Testis (tissue), 3 donors: ENCODE data around the gene NLGN1. TPM values are rescaled to one million over a fixed set of nuclear protein-coding genes. Genes with fewer than 3 reads are reported as not detected.

Source experiments
- DNase-seq: peaks from one replicate; pipeline ENCODE4 v3.0.0-alpha.2; 2019
- H3K27ac ChIP-seq, 2 donors: fragments of 200-600 bp; sonication (generic); one replicate each; pipeline ENCODE4 v1.5.1; 2019
- H3K27me3 ChIP-seq: fragments of 200-600 bp; sonication (generic); one replicate; pipeline ENCODE4 v1.5.1; 2019
- H3K36me3 ChIP-seq: fragments of 200-600 bp; sonication (generic); one replicate; pipeline ENCODE4 v1.5.1; 2017; ENCODE audit warnings: low read depth; ENCODE audit errors: missing control alignments
- H3K4me1 ChIP-seq: fragments of 200-600 bp; sonication (generic); one replicate; pipeline ENCODE4 v1.5.1; 2019
- H3K4me3 ChIP-seq, 2 donors: fragments of 200-600 bp; sonication (generic); one replicate each; pipeline ENCODE4 v1.5.1; 2017 to 2019
- H3K9me3 ChIP-seq: fragments of 200-600 bp; sonication (generic); one replicate; pipeline ENCODE4 v1.5.1; 2017
- POLR2A ChIP-seq: fragments of 450-650 bp; IDR thresholded peaks from one replicate; pipeline ENCODE4 v1.6.1; 2017; ENCODE audit warnings: antibody characterized with exemption, mild to moderate bottlenecking, moderate library complexity
- WGBS, 2 donors: methylation state at CpG; one replicate each; pipeline ENCODE4 v1.1.5; 2018; 5-methylcytosine and 5-hydroxymethylcytosine counted together
- intact Hi-C: fragments of 100-400 bp; cut with DNase I; formaldehyde crosslinking; loops from one replicate; pipeline ENCODE4 v1.15.1; 2023; ENCODE audit warnings: low total_unique reads
- polyA plus RNA-seq: library from polyadenylated mRNA; stranded (reverse); fragments of 350-450 nt; fragmentation: Illumina TruSeq; extraction: RNeasy Lipid Tissue Mini Kit (QIAGEN cat#74804); gene quantifications from one replicate; pipeline ENCODE4 v1.2.3, GENCODE V29; 2014; ENCODE audit warnings: low read depth, low replicate concordance; ENCODE audit not compliant: insufficient read depth
- total RNA-seq, 2 donors: library from RNA; depleted of rRNA; stranded (reverse); fragments of >200 nt; gene quantifications; one replicate each; pipeline ENCODE4 v1.2.3, GENCODE V29; 2016
- TF ChIP-seq, protein P1 (sequence below), 3 experiments: fragments of 450-650 bp in 2 of 3; fragments of 200-600 bp in 1 of 3; sonication (generic) in 1 of 3; IDR thresholded peaks; one replicate each; pipeline ENCODE4 v1.5.1; 2016 to 2019; ENCODE audit warnings: antibody characterized with exemption in 3 of 3, mild to moderate bottlenecking in 2 of 3, moderate library complexity in 1 of 3

Gene NLGN1
- total and polyA plus RNA-seq, 3 donors from 2014 or later: 10.6 to 19.2 (median 15.5) TPM

- intact Hi-C loops: no loop called here
- DNase-seq: no peak
- Histone ChIP-seq H3K27me3 (no peaks in the 10 kb centered on the region), H3K36me3 (no peaks in the 10 kb centered on the region), H3K4me3 (no peak overlapping the region), H3K27ac (no peak overlapping the region), H3K4me1 (no peaks in the 10 kb centered on the region), H3K9me3 (no peaks in the 10 kb centered on the region)
- WGBS, 2 donors: 75 to 89% methylated on average over 2 of the region's 2 CpGs
- no peak for TF ChIP-seq POLR2A
- TF ChIP-seq, protein P1, sequence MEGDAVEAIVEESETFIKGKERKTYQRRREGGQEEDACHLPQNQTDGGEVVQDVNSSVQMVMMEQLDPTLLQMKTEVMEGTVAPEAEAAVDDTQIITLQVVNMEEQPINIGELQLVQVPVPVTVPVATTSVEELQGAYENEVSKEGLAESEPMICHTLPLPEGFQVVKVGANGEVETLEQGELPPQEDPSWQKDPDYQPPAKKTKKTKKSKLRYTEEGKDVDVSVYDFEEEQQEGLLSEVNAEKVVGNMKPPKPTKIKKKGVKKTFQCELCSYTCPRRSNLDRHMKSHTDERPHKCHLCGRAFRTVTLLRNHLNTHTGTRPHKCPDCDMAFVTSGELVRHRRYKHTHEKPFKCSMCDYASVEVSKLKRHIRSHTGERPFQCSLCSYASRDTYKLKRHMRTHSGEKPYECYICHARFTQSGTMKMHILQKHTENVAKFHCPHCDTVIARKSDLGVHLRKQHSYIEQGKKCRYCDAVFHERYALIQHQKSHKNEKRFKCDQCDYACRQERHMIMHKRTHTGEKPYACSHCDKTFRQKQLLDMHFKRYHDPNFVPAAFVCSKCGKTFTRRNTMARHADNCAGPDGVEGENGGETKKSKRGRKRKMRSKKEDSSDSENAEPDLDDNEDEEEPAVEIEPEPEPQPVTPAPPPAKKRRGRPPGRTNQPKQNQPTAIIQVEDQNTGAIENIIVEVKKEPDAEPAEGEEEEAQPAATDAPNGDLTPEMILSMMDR (IDR thresholded peaks at IDR 0.05): no peak
Measured at GRCh38 chr3:174192471-174192870, 794.9 kb downstream of the NLGN1 start.

GRCh38 chr3:174193604-174194003 lies 796.1 kb downstream of the NLGN1 start:
- H3K4me3 ChIP-seq: no peak overlapping the region
- no peak overlapping the region for H3K27ac ChIP-seq
- intact Hi-C loops: no loop called here
- H3K36me3 ChIP-seq: no peaks in the 10 kb centered on the region
- no peak for TF ChIP-seq POLR2A
- TF ChIP-seq, protein P1 (IDR thresholded peaks at IDR 0.05): no peak
- H3K4me1 ChIP-seq: no peaks in the 10 kb centered on the region
- DNase-seq: no peak
- no peaks in the 10 kb centered on the region for H3K9me3 ChIP-seq
- H3K27me3 ChIP-seq: no peaks in the 10 kb centered on the region

- no peak for DNase-seq
- H3K9me3 ChIP-seq: no peaks in the 10 kb centered on the region
- intact Hi-C loops: no loop called here
- H3K27ac ChIP-seq: no peak overlapping the region
- WGBS, 2 donors: 89 to 92% methylated on average over 5 of the region's 5 CpGs
- no peak overlapping the region for H3K4me3 ChIP-seq
- no peaks in the 10 kb centered on the region for H3K27me3 ChIP-seq
- no peaks in the 10 kb centered on the region for H3K36me3 ChIP-seq
- TF ChIP-seq POLR2A: no peak
- TF ChIP-seq, protein P1 (IDR thresholded peaks at IDR 0.05): no peak
- no peaks in the 10 kb centered on the region for H3K4me1 ChIP-seq
Measured at GRCh38 chr3:174197416-174197815, 799.9 kb downstream of the NLGN1 start.

DNA sequence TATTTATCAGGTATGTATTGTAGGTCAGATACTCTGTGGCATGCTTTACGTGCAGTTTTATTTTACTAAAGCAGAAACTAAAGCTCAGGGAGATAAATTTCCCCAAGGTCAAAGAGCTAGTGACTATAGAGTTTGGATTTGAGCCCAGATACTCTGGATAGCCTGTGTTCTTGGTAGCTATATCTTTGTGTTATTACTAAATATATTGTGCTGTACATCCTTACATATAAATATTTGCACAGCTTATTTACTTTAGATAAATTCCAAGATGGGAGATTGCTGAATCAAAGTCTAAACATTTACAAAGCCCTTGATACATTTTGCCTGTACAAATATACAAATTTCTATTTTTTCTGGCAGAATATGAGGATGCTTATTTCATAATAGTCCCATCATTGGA lies 800.7 kb downstream of the NLGN1 start:
- intact Hi-C loops: no loop called here
- no peak for DNase-seq

DNA sequence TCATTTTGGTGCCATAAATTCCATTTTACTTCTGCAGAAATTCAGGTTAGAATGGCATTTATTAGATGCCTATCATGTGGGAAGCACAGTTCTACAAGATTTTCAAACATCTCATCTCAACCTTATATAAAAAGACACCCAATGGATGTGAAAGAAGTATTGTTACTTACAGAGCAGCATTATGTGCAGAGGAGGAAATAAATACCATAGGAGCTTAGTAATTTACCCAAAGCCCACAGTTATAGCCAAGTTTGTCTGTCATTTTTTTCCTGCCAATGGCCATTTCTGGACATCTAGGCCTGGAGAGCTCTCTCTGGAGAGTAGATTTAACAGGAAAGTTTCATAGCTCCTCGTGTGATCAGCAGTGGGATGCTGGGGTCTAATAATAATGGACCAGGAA lies 802.2 kb downstream of the NLGN1 start:
- no peak overlapping the region for H3K27ac ChIP-seq
- H3K4me1 ChIP-seq: no peaks in the 10 kb centered on the region
- intact Hi-C loops: no loop called here
- H3K9me3 ChIP-seq: no peaks in the 10 kb centered on the region
- TF ChIP-seq, protein P1 (IDR thresholded peaks at IDR 0.05): no peak
- TF ChIP-seq POLR2A: no peak
- no peaks in the 10 kb centered on the region for H3K27me3 ChIP-seq
- H3K4me3 ChIP-seq: no peak overlapping the region
- WGBS, 2 donors: 87 to 89% methylated on average over 1 of the region's 1 CpG
- no peak for DNase-seq
- no peaks in the 10 kb centered on the region for H3K36me3 ChIP-seq

More for the DNA sequence above, 800.7 kb downstream of the NLGN1 start:
- no peaks in the 10 kb centered on the region for H3K36me3 ChIP-seq
- TF ChIP-seq POLR2A: no peak
- TF ChIP-seq, protein P1 (IDR thresholded peaks at IDR 0.05): no peak
- no peaks in the 10 kb centered on the region for H3K27me3 ChIP-seq
- H3K27ac ChIP-seq: no peak overlapping the region
- no peak overlapping the region for H3K4me3 ChIP-seq
- no peaks in the 10 kb centered on the region for H3K9me3 ChIP-seq
- no peaks in the 10 kb centered on the region for H3K4me1 ChIP-seq
- 48 to 62% methylated on average over 1 of the region's 1 CpG for WGBS, 2 donors
